OCI-LY1 (cell line): ENCODE results near the gene SLC2A11.
"Not testable (repeated sequence)": the region's sequence is repeated elsewhere in the genome, so short reads cannot be mapped to it uniquely, and the experiment has no call there.

Experiments
- H2AFZ ChIP-seq: fragments of 200-600 bp; sonication (generic), shearing (Covaris generic); 2 replicates; pipeline ENCODE4 v1.6.0; 2014; ENCODE audit warnings: antibody characterized with exemption, mild to moderate bottlenecking, low read length
- H3F3A ChIP-seq: fragments of 200-600 bp; sonication (generic), shearing (Covaris generic); 2 replicates; pipeline ENCODE4 v1.6.0; 2014; ENCODE audit warnings: mild to moderate bottlenecking, antibody characterized with exemption, low read length, moderate library complexity; ENCODE audit not compliant: insufficient read depth
- H3K27ac ChIP-seq: fragments of 200-600 bp; sonication (generic); 2 replicates; pipeline ENCODE4 v1.5.1; 2014; ENCODE audit warnings: low read length, mixed run types, mild to moderate bottlenecking, low read depth; ENCODE audit not compliant: poor library complexity, severe bottlenecking
- H3K27me3 ChIP-seq: fragments of 200-600 bp; sonication (generic); 2 replicates; pipeline ENCODE4 v1.6.0; 2014; ENCODE audit warnings: antibody characterized with exemption, mild to moderate bottlenecking, low read length, moderate library complexity; ENCODE audit not compliant: insufficient read depth
- H3K36me3 ChIP-seq: fragments of 200-600 bp; sonication (generic); 2 replicates; pipeline ENCODE4 v1.6.1; 2014; ENCODE audit warnings: mild to moderate bottlenecking, antibody characterized with exemption, low read length, moderate library complexity, mixed read lengths; ENCODE audit not compliant: insufficient read depth
- H3K4me1 ChIP-seq: fragments of 200-600 bp; sonication (generic); 2 replicates; pipeline ENCODE4 v1.5.1; 2014; ENCODE audit warnings: mild to moderate bottlenecking, low read length, moderate library complexity; ENCODE audit not compliant: insufficient read depth, severe bottlenecking
- H3K4me2 ChIP-seq: fragments of 200-600 bp; sonication (generic), shearing (Covaris generic); 2 replicates; pipeline ENCODE4 v1.6.1; 2014; ENCODE audit warnings: low read length
- H3K4me3 ChIP-seq: fragments of 200-600 bp; sonication (generic); 2 replicates; pipeline ENCODE4 v1.5.1; 2014; ENCODE audit warnings: low read length, low read depth, mild to moderate bottlenecking, mixed read lengths; ENCODE audit not compliant: poor library complexity, severe bottlenecking
- H3K79me2 ChIP-seq: fragments of 200-600 bp; shearing (Covaris generic); 2 replicates; pipeline ENCODE4 v1.6.1; 2016; ENCODE audit warnings: mixed run types, low read length, mixed read lengths; ENCODE audit not compliant: insufficient read depth
- H3K9ac ChIP-seq: fragments of 200-600 bp; sonication (generic), shearing (Covaris generic); 2 replicates; pipeline ENCODE4 v1.6.1; 2014; ENCODE audit warnings: mild to moderate bottlenecking, low read length, mixed read lengths
- H3K9me2 ChIP-seq: fragments of 200-600 bp; sonication (generic), shearing (Covaris generic); 2 replicates; pipeline ENCODE4 v1.6.1; 2014; ENCODE audit warnings: low read depth, mild to moderate bottlenecking, low read length, mixed read lengths
- H3K9me3 ChIP-seq: fragments of 200-600 bp; shearing (Covaris generic); 2 replicates; pipeline ENCODE4 v1.6.1; 2014; ENCODE audit warnings: low read length, mixed read lengths
- H4K20me1 ChIP-seq: fragments of 200-600 bp; sonication (generic), shearing (Covaris generic); 2 replicates; pipeline ENCODE4 v1.6.0; 2016; ENCODE audit warnings: mild to moderate bottlenecking, low read length; ENCODE audit not compliant: insufficient read depth
- CTCF ChIP-seq: fragments of 200-600 bp; sonication (generic), shearing (Covaris generic); IDR thresholded peaks from 2 replicates; pipeline ENCODE4 v1.5.1; 2017; ENCODE audit warnings: mild to moderate bottlenecking, antibody characterized with exemption, low read length, moderate library complexity, mixed read lengths
- EZH2 ChIP-seq: fragments of 200-600 bp; sonication (generic), shearing (Covaris generic); IDR thresholded peaks from 2 replicates; pipeline ENCODE4 v1.8.0; 2017; ENCODE audit warnings: borderline replicate concordance, mixed run types, mild to moderate bottlenecking, antibody characterized with exemption, low read length, moderate library complexity, mixed read lengths

SLC2A11 gene

DNA sequence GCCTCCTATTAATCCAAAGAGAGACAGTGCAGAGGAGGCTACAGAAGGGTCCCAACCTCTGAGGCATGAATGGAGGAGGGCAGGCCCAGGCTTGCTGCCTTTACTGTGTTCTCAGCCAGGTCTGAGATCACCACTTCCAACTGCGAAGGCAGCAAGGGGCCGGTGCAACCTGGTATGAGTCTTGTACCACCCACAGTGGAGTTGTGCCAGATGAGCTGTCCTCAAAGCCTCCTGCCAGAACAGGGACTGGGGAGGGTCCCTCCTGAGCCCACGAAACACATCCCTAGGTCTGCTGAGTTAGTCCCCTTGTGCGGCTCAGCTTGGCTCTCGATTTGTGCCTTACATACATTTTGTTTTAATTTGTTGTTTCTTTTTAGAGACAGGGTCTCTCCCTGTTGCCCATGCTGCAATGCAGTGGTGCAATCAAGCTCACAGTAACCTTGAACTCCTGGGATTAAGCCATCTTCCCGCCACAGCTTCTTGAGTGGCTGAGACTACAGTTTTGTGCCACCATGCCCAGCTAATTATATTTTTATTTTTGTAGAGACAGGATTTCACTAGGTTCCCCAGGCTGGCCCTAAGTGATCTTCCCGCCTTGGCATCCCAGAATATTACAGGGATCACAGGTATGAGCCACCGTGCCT is 45.8 kb downstream of the SLC2A11 start:
- no peaks in the 10 kb centered on the region for H3K9me2 ChIP-seq
- H3K27ac ChIP-seq, result no peak overlapping the region
- H2AFZ ChIP-seq, result no peak overlapping the region
- TF ChIP-seq CTCF, result no peak
- no peak for TF ChIP-seq EZH2
- no peak overlapping the region for H3K4me2 ChIP-seq
- no peaks in the 10 kb centered on the region for H3K4me1 ChIP-seq
- H3K79me2 ChIP-seq, result no peaks in the 10 kb centered on the region
- H3K9ac ChIP-seq, result no peak overlapping the region
- H3K36me3 ChIP-seq, result peaks cover 24% of the 10 kb centered on the region
- no peak overlapping the region for H3K4me3 ChIP-seq
- H4K20me1 ChIP-seq, result no peaks in the 10 kb centered on the region
- H3K9me3 ChIP-seq, result no peaks in the 10 kb centered on the region
- H3K27me3 ChIP-seq, result no peaks in the 10 kb centered on the region
- no peaks in the 10 kb centered on the region for H3F3A ChIP-seq

DNA sequence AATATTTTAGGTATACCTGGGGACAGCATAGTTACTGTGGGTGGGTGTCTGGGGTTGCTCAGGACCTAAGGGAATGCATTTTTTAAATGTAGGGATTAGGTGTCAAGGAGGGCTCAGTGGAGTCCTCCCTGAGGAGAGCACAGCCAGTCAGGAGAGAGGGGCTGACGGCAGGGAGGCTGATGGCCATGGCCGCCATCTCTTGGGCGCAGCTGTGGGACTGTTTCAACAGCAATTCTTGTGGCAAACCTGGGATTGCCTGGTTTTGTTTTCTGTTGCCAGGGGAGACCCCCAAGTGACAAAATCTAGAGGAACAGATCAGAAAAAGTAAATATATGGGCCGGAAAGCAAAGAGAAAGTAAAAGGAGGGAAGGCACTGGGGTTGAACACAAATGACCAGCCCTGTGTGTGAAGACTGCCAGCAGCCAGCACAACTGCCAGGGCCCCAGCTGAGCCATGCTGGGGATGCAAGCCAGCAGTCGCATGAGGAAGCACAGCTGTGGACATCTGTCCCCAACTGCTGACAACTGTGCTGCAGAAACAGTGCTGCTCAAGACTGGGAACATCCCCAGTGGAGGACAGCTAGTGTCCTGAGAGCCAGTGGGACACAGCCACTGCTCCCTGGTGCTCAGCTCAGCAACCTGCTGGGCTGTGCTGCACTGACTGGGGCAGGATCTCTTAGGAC is 47.0 kb downstream of the SLC2A11 start:
- H3K27me3 ChIP-seq, result no peaks in the 10 kb centered on the region
- no peaks in the 10 kb centered on the region for H3K9me2 ChIP-seq
- no peaks in the 10 kb centered on the region for H3K4me1 ChIP-seq
- peaks cover 11% of the 10 kb centered on the region for H3K36me3 ChIP-seq
- H3K9ac ChIP-seq, result no peak overlapping the region
- no peaks in the 10 kb centered on the region for H3K9me3 ChIP-seq
- H3K27ac ChIP-seq, result no peak overlapping the region
- no peaks in the 10 kb centered on the region for H3F3A ChIP-seq
- no peaks in the 10 kb centered on the region for H4K20me1 ChIP-seq
- no peaks in the 10 kb centered on the region for H3K79me2 ChIP-seq
- H3K4me2 ChIP-seq, result no peak overlapping the region
- H2AFZ ChIP-seq, result no peak overlapping the region
- H3K4me3 ChIP-seq, result no peak overlapping the region
- TF ChIP-seq CTCF (no peak), EZH2 (no peak)

- no peaks in the 10 kb centered on the region for H3K9me3 ChIP-seq
- no peak overlapping the region for H3K4me2 ChIP-seq
These were observed 49.0 kb downstream of the SLC2A11 start for GRCh38 chr22:23906641-23907040.

GRCh38 chr22:23907423-23907822 is 49.7 kb downstream of the SLC2A11 start:
- not testable (repeated sequence) for H3K4me2 ChIP-seq, H2AFZ ChIP-seq, H3F3A ChIP-seq, H3K27ac ChIP-seq, H3K9ac ChIP-seq, H3K9me2 ChIP-seq, H3K9me3 ChIP-seq, H3K79me2 ChIP-seq, H4K20me1 ChIP-seq, H3K4me3 ChIP-seq, H3K36me3 ChIP-seq, H3K27me3 ChIP-seq
- H3K4me1 ChIP-seq, result peaks cover 14% of the 10 kb centered on the region

More at GRCh38 chr22:23906641-23907040, 49.0 kb downstream of the SLC2A11 start:
- Histone ChIP-seq H4K20me1 (no peaks in the 10 kb centered on the region), H3K9ac (no peak overlapping the region), H3K36me3 (no peaks in the 10 kb centered on the region; the same call in 1 of the 2 replicates), H3K27me3 (no peaks in the 10 kb centered on the region), H3K27ac (no peak overlapping the region), H3K79me2 (no peaks in the 10 kb centered on the region), H3K9me2 (no peaks in the 10 kb centered on the region), H2AFZ (no peak overlapping the region), H3K4me3 (no peak overlapping the region), H3F3A (no peaks in the 10 kb centered on the region), H3K4me1 (peaks cover 7% of the 10 kb centered on the region)
- TF ChIP-seq CTCF (no peak), EZH2 (no peak)
